Measurements from ENCODE around the gene AUTS2.

GRCh38 chr7:69836702-69837101 lies 238.4 kb downstream of the AUTS2 start:
- TF ChIP-seq CTCF (IDR thresholded peaks at IDR 0.05 in 8 of 11, conservative IDR thresholded peaks at IDR 0.05 in 3 of 11) (no peak), POLR2AphosphoS5 (IDR thresholded peaks at IDR 0.05) (no peak)

Data from spleen (tissue), 7 donors.